Erythroblast (primary cell): Measurements from ENCODE around the gene RBFOX2.

Experiments
- GATA1 ChIP-seq: IDR thresholded peaks from 2 replicates; pipeline ENCODE4 v1.6.1; 2011; ENCODE audit warnings: low read depth, mild to moderate bottlenecking, control low read depth, low read length, moderate library complexity
- POLR2A ChIP-seq: IDR thresholded peaks from 2 replicates; pipeline ENCODE4 v1.6.1; 2011; ENCODE audit warnings: mild to moderate bottlenecking, low read length

DNA sequence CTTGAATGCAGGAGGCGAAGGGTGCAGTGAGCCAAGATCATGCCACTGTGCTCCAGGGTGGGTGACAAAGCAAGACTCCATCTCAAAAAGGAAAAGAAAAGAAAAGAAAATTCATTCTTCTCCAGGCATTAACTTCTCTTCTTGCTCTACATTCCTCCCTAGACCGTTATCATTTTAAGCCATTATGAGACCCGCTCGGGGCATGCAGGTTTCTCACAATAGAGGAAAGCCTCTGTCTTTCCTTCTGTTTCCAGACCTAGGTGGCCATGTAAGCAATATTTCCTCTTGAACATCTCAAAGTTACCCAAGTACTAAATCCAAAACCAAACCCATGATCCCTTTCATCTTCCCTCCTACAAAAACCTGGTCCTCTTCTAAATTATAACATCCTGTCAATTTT, 139.6 kb downstream of the RBFOX2 start:
- no peak for TF ChIP-seq POLR2A
- no peak for TF ChIP-seq GATA1
